Testis (tissue), 3 donors: ENCODE data around the gene GOT1. TPM values are rescaled to one million over a fixed set of nuclear protein-coding genes. Genes with fewer than 3 reads are reported as not detected.

Source experiments
- DNase-seq: peaks from one replicate; pipeline ENCODE4 v3.0.0-alpha.2; 2019
- H3K27ac ChIP-seq, 2 donors: fragments of 200-600 bp; sonication (generic); one replicate each; pipeline ENCODE4 v1.5.1; 2019
- H3K27me3 ChIP-seq: fragments of 200-600 bp; sonication (generic); one replicate; pipeline ENCODE4 v1.5.1; 2019
- H3K36me3 ChIP-seq: fragments of 200-600 bp; sonication (generic); one replicate; pipeline ENCODE4 v1.5.1; 2017; ENCODE audit warnings: low read depth; ENCODE audit errors: missing control alignments
- H3K4me1 ChIP-seq: fragments of 200-600 bp; sonication (generic); one replicate; pipeline ENCODE4 v1.5.1; 2019
- H3K4me3 ChIP-seq, 2 donors: fragments of 200-600 bp; sonication (generic); one replicate each; pipeline ENCODE4 v1.5.1; 2017 to 2019
- H3K9me3 ChIP-seq: fragments of 200-600 bp; sonication (generic); one replicate; pipeline ENCODE4 v1.5.1; 2017
- POLR2A ChIP-seq: fragments of 450-650 bp; IDR thresholded peaks from one replicate; pipeline ENCODE4 v1.6.1; 2017; ENCODE audit warnings: antibody characterized with exemption, mild to moderate bottlenecking, moderate library complexity
- WGBS, 2 donors: methylation state at CpG; one replicate each; pipeline ENCODE4 v1.1.5; 2018; 5-methylcytosine and 5-hydroxymethylcytosine counted together
- intact Hi-C: fragments of 100-400 bp; cut with DNase I; formaldehyde crosslinking; loops from one replicate; pipeline ENCODE4 v1.15.1; 2023; ENCODE audit warnings: low total_unique reads
- polyA plus RNA-seq: library from polyadenylated mRNA; stranded (reverse); fragments of 350-450 nt; fragmentation: Illumina TruSeq; extraction: RNeasy Lipid Tissue Mini Kit (QIAGEN cat#74804); gene quantifications from one replicate; pipeline ENCODE4 v1.2.3, GENCODE V29; 2014; ENCODE audit warnings: low read depth, low replicate concordance; ENCODE audit not compliant: insufficient read depth
- total RNA-seq, 2 donors: library from RNA; depleted of rRNA; stranded (reverse); fragments of >200 nt; gene quantifications; one replicate each; pipeline ENCODE4 v1.2.3, GENCODE V29; 2016
- TF ChIP-seq, protein P1 (sequence below), 3 experiments: fragments of 450-650 bp in 2 of 3; fragments of 200-600 bp in 1 of 3; sonication (generic) in 1 of 3; IDR thresholded peaks; one replicate each; pipeline ENCODE4 v1.5.1; 2016 to 2019; ENCODE audit warnings: antibody characterized with exemption in 3 of 3, mild to moderate bottlenecking in 2 of 3, moderate library complexity in 1 of 3

Gene GOT1
- total and polyA plus RNA-seq, 3 donors from 2014 or later, result 34.3 to 121 (median 38.3) TPM

- Histone ChIP-seq H3K27me3 (no peaks in the 10 kb centered on the region), H3K4me3 (no peak overlapping the region), H3K9me3 (no peaks in the 10 kb centered on the region), H3K36me3 (no peaks in the 10 kb centered on the region), H3K4me1 (peaks cover 25% of the 10 kb centered on the region), H3K27ac (peak overlapping the region; percentile 46 to 63)
- DNase-seq, result no peak
- WGBS, 2 donors, result 47 to 64% methylated on average over 1 of the region's 1 CpG
- TF ChIP-seq POLR2A, result no peak
- TF ChIP-seq, protein P1, sequence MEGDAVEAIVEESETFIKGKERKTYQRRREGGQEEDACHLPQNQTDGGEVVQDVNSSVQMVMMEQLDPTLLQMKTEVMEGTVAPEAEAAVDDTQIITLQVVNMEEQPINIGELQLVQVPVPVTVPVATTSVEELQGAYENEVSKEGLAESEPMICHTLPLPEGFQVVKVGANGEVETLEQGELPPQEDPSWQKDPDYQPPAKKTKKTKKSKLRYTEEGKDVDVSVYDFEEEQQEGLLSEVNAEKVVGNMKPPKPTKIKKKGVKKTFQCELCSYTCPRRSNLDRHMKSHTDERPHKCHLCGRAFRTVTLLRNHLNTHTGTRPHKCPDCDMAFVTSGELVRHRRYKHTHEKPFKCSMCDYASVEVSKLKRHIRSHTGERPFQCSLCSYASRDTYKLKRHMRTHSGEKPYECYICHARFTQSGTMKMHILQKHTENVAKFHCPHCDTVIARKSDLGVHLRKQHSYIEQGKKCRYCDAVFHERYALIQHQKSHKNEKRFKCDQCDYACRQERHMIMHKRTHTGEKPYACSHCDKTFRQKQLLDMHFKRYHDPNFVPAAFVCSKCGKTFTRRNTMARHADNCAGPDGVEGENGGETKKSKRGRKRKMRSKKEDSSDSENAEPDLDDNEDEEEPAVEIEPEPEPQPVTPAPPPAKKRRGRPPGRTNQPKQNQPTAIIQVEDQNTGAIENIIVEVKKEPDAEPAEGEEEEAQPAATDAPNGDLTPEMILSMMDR (IDR thresholded peaks at IDR 0.05), result no peak
- intact Hi-C loops, result no loop called here
These were observed 72.3 kb downstream of the GOT1 start for GRCh38 chr10:99358101-99358500.

DNA sequence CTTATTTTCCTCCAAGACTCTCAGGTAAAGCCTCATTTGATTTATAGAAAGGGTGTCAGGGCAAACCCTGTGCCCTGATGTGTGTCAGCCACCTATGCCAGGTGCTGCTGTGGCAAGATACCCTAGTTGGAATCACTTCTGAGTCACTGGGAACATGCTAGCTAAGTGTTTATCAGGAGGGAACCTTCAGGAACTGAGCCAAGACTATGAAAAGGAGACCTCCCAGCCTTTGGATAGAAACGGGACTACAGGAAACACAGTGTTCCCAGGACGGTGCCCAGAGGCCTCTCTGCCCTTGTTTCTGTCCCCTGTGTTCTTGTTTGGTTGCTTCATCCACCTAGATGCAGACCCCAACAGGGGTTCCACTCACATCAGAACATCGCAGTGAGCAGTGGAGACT is 72.7 kb downstream of the GOT1 start:
- Histone ChIP-seq H3K4me1 (peaks cover 25% of the 10 kb centered on the region), H3K27me3 (no peaks in the 10 kb centered on the region), H3K36me3 (no peaks in the 10 kb centered on the region), H3K4me3 (no peak overlapping the region), H3K9me3 (no peaks in the 10 kb centered on the region), H3K27ac (peak overlapping the region; percentile 46 to 52)
- DNase-seq, result peak; percentile 42
- no peak for TF ChIP-seq POLR2A
- TF ChIP-seq, protein P1 (IDR thresholded peaks at IDR 0.05), result no peak
- intact Hi-C loops, result no loop called here
- WGBS, 2 donors, result 25 to 55% methylated on average over 2 to 3 of the region's 3 CpGs

- Histone ChIP-seq H3K4me3 (no peak overlapping the region), H3K27ac (no peak overlapping the region), H3K4me1 (peaks cover 15% of the 10 kb centered on the region), H3K9me3 (no peaks in the 10 kb centered on the region), H3K27me3 (no peaks in the 10 kb centered on the region), H3K36me3 (no peaks in the 10 kb centered on the region)
- intact Hi-C loops, result no loop called here
- no peak for DNase-seq
- TF ChIP-seq, protein P1 (IDR thresholded peaks at IDR 0.05), result no peak
- no peak for TF ChIP-seq POLR2A
- WGBS, 2 donors, result 71 to 72% methylated on average over 1 of the region's 1 CpG
These were observed 77.2 kb downstream of the GOT1 start for GRCh38 chr10:99353182-99353581.

GRCh38 chr10:99347672-99348071 is 82.8 kb downstream of the GOT1 start:
- peak; percentile 62 for DNase-seq
- WGBS, 2 donors, result 41 to 71% methylated on average over 5 of the region's 5 CpGs

More at GRCh38 chr10:99347672-99348071, 82.8 kb downstream of the GOT1 start:
- Histone ChIP-seq H3K36me3 (no peaks in the 10 kb centered on the region), H3K4me1 (peaks cover 8% of the 10 kb centered on the region), H3K27me3 (no peaks in the 10 kb centered on the region), H3K4me3 (no peak overlapping the region), H3K9me3 (no peaks in the 10 kb centered on the region), H3K27ac (no peak overlapping the region)
- no peak for TF ChIP-seq POLR2A
- TF ChIP-seq, protein P1 (IDR thresholded peaks at IDR 0.05), result no peak
- intact Hi-C loops, result no loop called here

Other genes starting within 250 kb of the GOT1 start
- 1 to 10 TPM; 1.7 to 2.5 TPM for gene HPSE2, start 194.8 kb downstream of the GOT1 start, total RNA-seq
- 4.1 TPM for gene HPSE2, start 194.8 kb downstream of the GOT1 start, polyA plus RNA-seq
- gene CNNM1, start 101.3 kb downstream of the GOT1 start, total RNA-seq, result 10 to 100 TPM; 51.9 to 53.8 TPM
- gene CNNM1, start 101.3 kb downstream of the GOT1 start, polyA plus RNA-seq, result 29.0 TPM
- gene NKX2-3, start 102.3 kb upstream of the GOT1 start, total RNA-seq, result under 1 TPM; 0.19 to 0.24 TPM
- 0.16 TPM for gene NKX2-3, start 102.3 kb upstream of the GOT1 start, polyA plus RNA-seq
- gene SLC25A28, start 189.8 kb upstream of the GOT1 start, total RNA-seq, result 10 to 100 TPM; 58.2 to 89.3 TPM
- gene SLC25A28, start 189.8 kb upstream of the GOT1 start, polyA plus RNA-seq, result 202 TPM
- gene ENTPD7, start 228.9 kb upstream of the GOT1 start, total RNA-seq, result 1 to 10 TPM; 4.0 to 6.3 TPM
- gene ENTPD7, start 228.9 kb upstream of the GOT1 start, polyA plus RNA-seq, result 5.0 TPM